Memory B cell (primary cell): ENCODE measurements around the gene HDLBP.

ENCODE experiments used
- ATAC-seq: fragments of 150-1000 bp; cut with Tn5 transposase; 2 replicates; pipeline ENCODE4 v1.10.0; 2021; ENCODE audit warnings: low read depth, mild to moderate bottlenecking, moderate library complexity
- DNase-seq, 2 donors: peaks; one replicate each; pipeline ENCODE4 v3.0.0; 2022; ENCODE audit warnings: low spot score in 2 of 2
- H3K27ac Mint-ChIP-seq: one replicate; pipeline ENCODE4 v1.8.0; 2022; ENCODE audit warnings: mild to moderate bottlenecking, moderate library complexity, mixed read lengths
- H3K27me3 Mint-ChIP-seq: one replicate; pipeline ENCODE4 v1.8.0; 2022; ENCODE audit warnings: mixed read lengths
- H3K36me3 Mint-ChIP-seq: one replicate; pipeline ENCODE4 v1.8.0; 2022; ENCODE audit warnings: mild to moderate bottlenecking, mixed read lengths
- H3K4me1 Mint-ChIP-seq: one replicate; pipeline ENCODE4 v1.8.0; 2022; ENCODE audit warnings: mixed read lengths
- H3K4me3 Mint-ChIP-seq: one replicate; pipeline ENCODE4 v1.8.0; 2022; ENCODE audit warnings: mild to moderate bottlenecking, moderate library complexity, mixed read lengths
- H3K9me3 Mint-ChIP-seq: one replicate; pipeline ENCODE4 v1.8.0; 2022; ENCODE audit warnings: mixed read lengths

Gene HDLBP

GRCh38 chr2:241268716-241269445 lies 46.6 kb downstream of the HDLBP start:
- Mint-ChIP-seq H3K36me3 (peaks cover 10% of the 10 kb centered on the region), H3K4me1 (peaks cover 23% of the 10 kb centered on the region), H3K4me3 (no peak overlapping the region), H3K27me3 (no peaks in the 10 kb centered on the region), H3K27ac (no peak overlapping the region), H3K9me3 (no peaks in the 10 kb centered on the region)
- no peak for DNase-seq
- no peak for ATAC-seq

GRCh38 chr2:241268306-241268705 lies 47.2 kb downstream of the HDLBP start:
- ATAC-seq, result no peak
- H3K4me3 Mint-ChIP-seq, result no peak overlapping the region
- H3K4me1 Mint-ChIP-seq, result peaks cover 18% of the 10 kb centered on the region
- peaks cover 13% of the 10 kb centered on the region for H3K36me3 Mint-ChIP-seq
- H3K27ac Mint-ChIP-seq, result peak overlapping the region; percentile 70
- H3K27me3 Mint-ChIP-seq, result no peaks in the 10 kb centered on the region
- no peak for DNase-seq
- H3K9me3 Mint-ChIP-seq, result no peaks in the 10 kb centered on the region

DNA sequence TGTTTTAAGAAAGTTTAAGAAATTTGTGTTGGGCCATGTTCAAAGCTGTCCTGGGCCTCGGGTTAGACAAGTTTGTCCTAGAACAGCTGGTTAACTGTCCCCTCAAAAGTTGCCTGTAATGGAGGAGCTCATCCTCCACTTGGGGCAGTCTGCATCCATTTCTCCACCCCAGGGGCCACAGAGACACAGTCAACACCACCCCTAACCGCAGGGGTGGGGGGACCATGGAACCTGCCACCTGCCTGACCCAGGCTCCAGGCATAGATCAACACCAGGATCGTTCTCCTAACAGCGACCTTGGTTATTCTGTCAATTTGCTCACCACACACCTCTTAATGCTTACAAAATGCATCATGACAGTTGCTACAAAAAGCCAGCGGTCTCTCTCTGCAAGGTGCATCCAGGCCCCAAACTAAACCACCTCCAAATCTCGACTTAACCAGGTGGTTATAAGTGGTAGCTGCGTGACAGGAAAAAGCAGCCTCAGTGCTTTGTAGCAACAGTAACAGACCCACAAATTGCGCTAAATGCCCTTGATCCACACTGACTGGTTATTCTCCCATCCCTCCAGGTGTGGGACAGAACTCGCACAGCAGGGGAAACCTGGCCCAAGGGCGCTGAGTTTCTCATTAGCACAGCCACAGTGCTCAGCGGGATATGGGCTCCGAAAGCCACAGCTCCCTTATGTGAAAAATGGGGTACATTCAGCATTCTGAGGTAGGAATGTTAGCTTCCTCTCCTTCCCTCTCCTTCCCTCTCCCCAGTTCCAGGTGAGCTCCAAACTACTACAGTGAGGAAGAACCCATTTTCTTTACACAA lies 48.0 kb downstream of the HDLBP start:
- Mint-ChIP-seq H3K27ac (peak overlapping the region; percentile 70), H3K4me1 (peaks cover 13% of the 10 kb centered on the region), H3K9me3 (no peaks in the 10 kb centered on the region), H3K4me3 (no peak overlapping the region), H3K36me3 (peaks cover 20% of the 10 kb centered on the region), H3K27me3 (no peaks in the 10 kb centered on the region)
- ATAC-seq (no peak), DNase-seq (no peak)

GRCh38 chr2:241265506-241265905 lies 50.0 kb downstream of the HDLBP start:
- no peak overlapping the region for H3K27ac Mint-ChIP-seq
- DNase-seq (no peak), ATAC-seq (no peak)
- peaks cover 32% of the 10 kb centered on the region for H3K36me3 Mint-ChIP-seq
- H3K4me1 Mint-ChIP-seq, result peaks cover 4% of the 10 kb centered on the region
- no peaks in the 10 kb centered on the region for H3K9me3 Mint-ChIP-seq
- H3K27me3 Mint-ChIP-seq, result no peaks in the 10 kb centered on the region
- no peak overlapping the region for H3K4me3 Mint-ChIP-seq

DNA sequence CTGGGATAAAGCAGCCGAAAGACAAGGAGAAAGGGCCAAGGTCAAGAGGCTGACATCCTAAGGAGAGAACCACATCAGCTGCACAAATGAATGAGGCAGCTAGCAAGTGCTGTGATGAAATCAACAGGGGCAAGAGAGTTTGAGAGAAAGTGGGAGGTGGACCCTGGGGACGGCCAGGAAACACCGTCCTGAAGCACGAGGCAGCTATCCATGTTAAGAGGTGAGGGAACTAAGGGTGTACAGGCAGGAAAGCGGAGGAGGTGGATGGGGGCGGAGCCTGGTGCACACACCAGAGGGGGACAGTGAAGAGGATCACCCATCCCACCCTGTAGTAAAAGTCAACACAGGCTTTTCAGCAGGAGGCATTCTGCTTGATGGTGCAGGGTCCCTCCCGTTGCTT lies 52.4 kb downstream of the HDLBP start:
- no peak for DNase-seq
- Mint-ChIP-seq H3K9me3 (no peaks in the 10 kb centered on the region), H3K36me3 (peaks cover 39% of the 10 kb centered on the region), H3K4me3 (no peak overlapping the region), H3K4me1 (no peaks in the 10 kb centered on the region), H3K27ac (no peak overlapping the region), H3K27me3 (no peaks in the 10 kb centered on the region)
- no peak for ATAC-seq

DNA sequence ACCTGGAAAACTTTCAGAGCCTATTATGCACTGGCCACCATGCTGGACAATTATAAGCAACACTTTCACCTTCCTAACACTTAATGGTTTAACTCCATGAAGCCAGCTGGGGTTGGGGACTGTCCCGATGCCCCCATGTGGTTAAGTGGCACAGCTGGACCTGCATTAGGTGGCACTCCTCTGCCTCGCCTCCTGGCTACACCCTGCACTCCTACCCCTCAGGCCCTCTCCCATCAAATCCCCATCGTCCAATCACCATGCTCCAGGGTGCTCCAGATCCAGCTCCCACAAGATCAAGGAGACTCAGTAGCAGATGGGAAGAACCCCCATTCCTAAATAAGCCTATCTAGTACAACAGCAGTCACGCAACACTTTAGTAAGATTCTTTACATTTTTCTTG lies 53.8 kb downstream of the HDLBP start:
- no peak overlapping the region for H3K27ac Mint-ChIP-seq
- peaks cover 38% of the 10 kb centered on the region for H3K36me3 Mint-ChIP-seq
- H3K9me3 Mint-ChIP-seq, result no peaks in the 10 kb centered on the region
- H3K4me3 Mint-ChIP-seq, result no peak overlapping the region
- DNase-seq (no peak), ATAC-seq (no peak)
- H3K4me1 Mint-ChIP-seq, result no peaks in the 10 kb centered on the region
- H3K27me3 Mint-ChIP-seq, result no peaks in the 10 kb centered on the region

GRCh38 chr2:241260911-241261310 lies 54.6 kb downstream of the HDLBP start:
- no peak for DNase-seq
- no peak for ATAC-seq
- Mint-ChIP-seq H3K36me3 (peaks cover 41% of the 10 kb centered on the region), H3K27ac (no peak overlapping the region), H3K27me3 (no peaks in the 10 kb centered on the region), H3K9me3 (no peaks in the 10 kb centered on the region), H3K4me1 (no peaks in the 10 kb centered on the region), H3K4me3 (no peak overlapping the region)

DNA sequence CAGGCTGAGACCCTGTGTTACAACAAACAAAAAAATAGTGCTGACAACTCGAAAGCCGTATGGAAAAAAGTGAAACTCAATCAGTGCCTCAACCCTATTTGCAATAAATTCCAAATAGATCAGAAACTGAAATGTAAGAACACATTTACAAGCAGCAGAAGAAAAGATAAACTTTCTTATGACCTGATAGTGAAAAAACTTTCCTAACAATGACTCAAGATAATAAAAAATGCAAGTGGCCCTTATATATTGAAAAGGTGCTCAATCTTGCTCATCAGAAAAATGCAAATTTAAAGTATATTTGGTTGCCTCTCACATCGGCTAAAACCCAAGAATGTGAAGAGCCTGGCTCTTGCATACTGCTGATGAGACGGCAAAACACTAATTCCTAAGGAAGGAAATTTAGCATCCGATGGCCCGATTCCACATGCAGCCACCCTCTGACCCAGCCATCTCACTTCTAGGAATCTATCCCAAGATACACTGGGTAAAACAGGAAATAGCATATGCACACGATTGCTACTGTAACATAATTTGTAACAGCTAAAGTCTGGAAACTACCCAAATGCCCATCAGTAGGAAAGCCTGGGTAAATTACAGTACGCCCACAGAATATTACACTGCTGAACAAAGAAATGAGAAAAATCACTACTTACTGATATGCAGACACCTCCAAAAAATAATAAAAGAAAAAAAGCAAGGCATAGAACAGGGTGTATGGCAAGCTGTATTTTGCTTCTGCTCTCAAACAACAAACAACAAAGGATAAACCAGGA lies 56.8 kb downstream of the HDLBP start:
- Mint-ChIP-seq H3K9me3 (no peaks in the 10 kb centered on the region), H3K4me1 (no peaks in the 10 kb centered on the region), H3K36me3 (peaks cover 43% of the 10 kb centered on the region), H3K27me3 (no peaks in the 10 kb centered on the region), H3K4me3 (no peak overlapping the region), H3K27ac (no peak overlapping the region)
- DNase-seq (no peak), ATAC-seq (no peak)

DNA sequence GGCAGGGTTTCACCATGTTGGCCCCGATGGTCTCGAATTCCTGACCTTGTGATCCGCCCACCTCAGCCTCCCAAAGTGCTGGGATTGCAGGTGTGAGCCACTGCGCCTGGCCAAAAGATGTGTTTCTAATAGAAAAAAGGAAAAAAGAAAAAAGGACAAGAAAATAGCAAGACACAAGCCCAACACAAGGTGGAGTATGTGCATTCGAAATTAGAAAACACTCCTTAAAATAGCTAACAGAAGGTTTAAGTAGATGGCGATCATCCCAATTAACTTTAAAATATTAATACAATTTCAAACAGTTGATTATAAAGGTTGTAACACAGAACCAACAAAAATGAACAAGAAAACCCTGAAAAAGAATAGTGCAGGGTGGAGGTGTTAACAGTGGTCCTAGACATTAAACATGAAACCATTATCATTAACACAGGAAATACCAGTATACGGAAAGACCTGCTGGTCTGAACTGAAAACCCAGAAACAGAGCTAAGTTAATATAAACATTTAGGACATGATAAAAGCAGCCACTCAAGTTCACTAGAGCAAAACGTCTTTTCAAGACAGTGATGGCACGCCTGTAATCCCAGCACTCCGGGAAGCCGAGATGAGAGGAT lies 57.9 kb downstream of the HDLBP start:
- H3K27ac Mint-ChIP-seq, result no peak overlapping the region
- peaks cover 39% of the 10 kb centered on the region for H3K36me3 Mint-ChIP-seq
- no peaks in the 10 kb centered on the region for H3K9me3 Mint-ChIP-seq
- H3K4me1 Mint-ChIP-seq, result no peaks in the 10 kb centered on the region
- no peaks in the 10 kb centered on the region for H3K27me3 Mint-ChIP-seq
- no peak overlapping the region for H3K4me3 Mint-ChIP-seq
- DNase-seq (no peak), ATAC-seq (no peak)

- Mint-ChIP-seq H3K4me3 (no peak overlapping the region), H3K4me1 (no peaks in the 10 kb centered on the region), H3K9me3 (no peaks in the 10 kb centered on the region), H3K27ac (peak overlapping the region; percentile 11), H3K36me3 (peaks cover 39% of the 10 kb centered on the region), H3K27me3 (no peaks in the 10 kb centered on the region)
- no peak for DNase-seq
- ATAC-seq, result no peak
Measured at GRCh38 chr2:241256168-241256545, 59.3 kb downstream of the HDLBP start.

- no peaks in the 10 kb centered on the region for H3K27me3 Mint-ChIP-seq
- no peaks in the 10 kb centered on the region for H3K4me1 Mint-ChIP-seq
- no peaks in the 10 kb centered on the region for H3K9me3 Mint-ChIP-seq
- DNase-seq (no peak), ATAC-seq (no peak)
- H3K36me3 Mint-ChIP-seq, result peaks cover 35% of the 10 kb centered on the region
- H3K4me3 Mint-ChIP-seq, result no peak overlapping the region
- peak overlapping the region; percentile 11 for H3K27ac Mint-ChIP-seq
Measured at GRCh38 chr2:241255542-241256167, 59.8 kb downstream of the HDLBP start.

DNA sequence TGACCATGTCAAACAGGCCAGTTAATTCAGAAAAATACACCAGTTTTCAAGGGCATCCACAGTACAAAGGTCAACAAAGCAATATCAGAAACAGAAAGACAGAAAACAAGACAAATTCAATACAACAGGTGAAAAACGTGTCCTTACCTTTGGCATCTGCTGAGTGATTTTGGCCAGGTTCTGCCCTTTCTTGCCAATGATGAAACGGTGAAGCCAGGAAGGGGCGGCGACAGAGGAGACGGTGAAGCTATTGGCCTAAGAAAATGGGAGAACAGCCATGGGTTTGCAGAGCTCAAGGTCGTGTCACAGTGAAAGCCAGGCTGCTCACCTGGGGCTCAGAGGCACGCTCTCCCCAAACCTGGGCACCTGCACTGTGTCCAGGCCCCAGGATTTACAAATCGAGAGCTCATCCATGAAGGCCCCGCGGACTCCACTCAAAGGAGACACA lies 60.5 kb downstream of the HDLBP start:
- no peaks in the 10 kb centered on the region for H3K9me3 Mint-ChIP-seq

GRCh38 chr2:241252778-241253475 lies 62.5 kb downstream of the HDLBP start:
- no peak for ATAC-seq
- H3K9me3 Mint-ChIP-seq, result no peaks in the 10 kb centered on the region
- H3K27me3 Mint-ChIP-seq, result no peaks in the 10 kb centered on the region
- H3K4me1 Mint-ChIP-seq, result no peaks in the 10 kb centered on the region
- no peak for DNase-seq
- H3K36me3 Mint-ChIP-seq, result peaks cover 45% of the 10 kb centered on the region
- H3K4me3 Mint-ChIP-seq, result no peak overlapping the region
- no peak overlapping the region for H3K27ac Mint-ChIP-seq

More for the DNA sequence above, 60.5 kb downstream of the HDLBP start:
- no peaks in the 10 kb centered on the region for H3K27me3 Mint-ChIP-seq
- H3K27ac Mint-ChIP-seq, result no peak overlapping the region
- peaks cover 34% of the 10 kb centered on the region for H3K36me3 Mint-ChIP-seq
- no peak for DNase-seq
- H3K4me1 Mint-ChIP-seq, result no peaks in the 10 kb centered on the region
- ATAC-seq, result no peak
- no peak overlapping the region for H3K4me3 Mint-ChIP-seq
